ENCODE measurements around the gene SSBP2.

- TF ChIP-seq, protein P1, sequence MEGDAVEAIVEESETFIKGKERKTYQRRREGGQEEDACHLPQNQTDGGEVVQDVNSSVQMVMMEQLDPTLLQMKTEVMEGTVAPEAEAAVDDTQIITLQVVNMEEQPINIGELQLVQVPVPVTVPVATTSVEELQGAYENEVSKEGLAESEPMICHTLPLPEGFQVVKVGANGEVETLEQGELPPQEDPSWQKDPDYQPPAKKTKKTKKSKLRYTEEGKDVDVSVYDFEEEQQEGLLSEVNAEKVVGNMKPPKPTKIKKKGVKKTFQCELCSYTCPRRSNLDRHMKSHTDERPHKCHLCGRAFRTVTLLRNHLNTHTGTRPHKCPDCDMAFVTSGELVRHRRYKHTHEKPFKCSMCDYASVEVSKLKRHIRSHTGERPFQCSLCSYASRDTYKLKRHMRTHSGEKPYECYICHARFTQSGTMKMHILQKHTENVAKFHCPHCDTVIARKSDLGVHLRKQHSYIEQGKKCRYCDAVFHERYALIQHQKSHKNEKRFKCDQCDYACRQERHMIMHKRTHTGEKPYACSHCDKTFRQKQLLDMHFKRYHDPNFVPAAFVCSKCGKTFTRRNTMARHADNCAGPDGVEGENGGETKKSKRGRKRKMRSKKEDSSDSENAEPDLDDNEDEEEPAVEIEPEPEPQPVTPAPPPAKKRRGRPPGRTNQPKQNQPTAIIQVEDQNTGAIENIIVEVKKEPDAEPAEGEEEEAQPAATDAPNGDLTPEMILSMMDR (IDR thresholded peaks at IDR 0.05), result no peak
- TF ChIP-seq POLR2A (IDR thresholded peaks at IDR 0.05) (no peak), POLR2AphosphoS5 (IDR thresholded peaks at IDR 0.05) (no peak)
Observed at GRCh38 chr5:81486711-81487110, 264.2 kb downstream of the SSBP2 start.

Measured in stomach (tissue), 4 donors.